Liver (tissue), 3 donors: ENCODE data around the gene NBAS.

Experiments
- ATF3 ChIP-seq: IDR thresholded peaks from 2 replicates; pipeline ENCODE4 v1.6.1; 2016; ENCODE audit warnings: antibody characterized with exemption
- CTCF ChIP-seq: fragments of 150-350 bp; IDR thresholded peaks from 2 replicates; pipeline ENCODE4 v1.5.1; 2017; ENCODE audit warnings: improper control_type of control experiment, low read depth, low read length; ENCODE audit not compliant: missing input control
- EGR1 ChIP-seq, 2 donors: IDR thresholded peaks; 2 replicates each; pipeline ENCODE4 v1.6.1; 2016 to 2018; ENCODE audit warnings: antibody characterized with exemption in 2 of 2, low read depth in 2 of 2
- GABPA ChIP-seq, 2 donors: IDR thresholded peaks in 1 of 2; conservative IDR thresholded peaks in 1 of 2; 2 replicates each; pipeline ENCODE4 v1.6.1; 2016; ENCODE audit warnings: antibody characterized with exemption in 2 of 2, mild to moderate bottlenecking in 1 of 2, moderate library complexity in 1 of 2
- JUND ChIP-seq, 2 donors: IDR thresholded peaks; 2 replicates each; pipeline ENCODE4 v1.6.1; 2016; ENCODE audit warnings: antibody characterized with exemption in 2 of 2
- RAD21 ChIP-seq, 2 donors: IDR thresholded peaks; 2 replicates each; pipeline ENCODE4 v1.6.1; 2016; ENCODE audit warnings: antibody characterized with exemption in 2 of 2, mild to moderate bottlenecking in 2 of 2
- RXRA ChIP-seq, 2 donors: IDR thresholded peaks; 2 replicates each; pipeline ENCODE4 v1.6.1; 2017 to 2018; ENCODE audit warnings: antibody characterized with exemption in 2 of 2, mild to moderate bottlenecking in 1 of 2
- TAF1 ChIP-seq: conservative IDR thresholded peaks from 2 replicates; pipeline ENCODE4 v1.6.1; 2016; ENCODE audit warnings: antibody characterized with exemption, mild to moderate bottlenecking
- YY1 ChIP-seq: IDR thresholded peaks from 2 replicates; pipeline ENCODE4 v1.6.1; 2016; ENCODE audit warnings: antibody characterized with exemption, mild to moderate bottlenecking
- TF ChIP-seq, protein P1 (sequence below): IDR thresholded peaks from 2 replicates; pipeline ENCODE4 v1.6.1; 2016; ENCODE audit warnings: antibody characterized with exemption
- TF ChIP-seq, protein P2 (sequence below): IDR thresholded peaks from 2 replicates; pipeline ENCODE4 v1.6.1; 2016; ENCODE audit warnings: antibody characterized with exemption, mild to moderate bottlenecking
- donor health status: healthy.
- donor health status: healthy.

- TF ChIP-seq EGR1 (IDR thresholded peaks at IDR 0.05; ENCODE audit: low read depth in 2 of 2) = no peak
- no peak for TF ChIP-seq CTCF
- no peak for TF ChIP-seq RAD21 (IDR thresholded peaks at IDR 0.05)
- TF ChIP-seq, protein P1, sequence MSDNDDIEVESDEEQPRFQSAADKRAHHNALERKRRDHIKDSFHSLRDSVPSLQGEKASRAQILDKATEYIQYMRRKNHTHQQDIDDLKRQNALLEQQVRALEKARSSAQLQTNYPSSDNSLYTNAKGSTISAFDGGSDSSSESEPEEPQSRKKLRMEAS = no peak
- TF ChIP-seq GABPA (IDR thresholded peaks at IDR 0.05 in 1 of 2, conservative IDR thresholded peaks at IDR 0.05 in 1 of 2) = no peak
- no peak for TF ChIP-seq TAF1
- TF ChIP-seq, protein P2, sequence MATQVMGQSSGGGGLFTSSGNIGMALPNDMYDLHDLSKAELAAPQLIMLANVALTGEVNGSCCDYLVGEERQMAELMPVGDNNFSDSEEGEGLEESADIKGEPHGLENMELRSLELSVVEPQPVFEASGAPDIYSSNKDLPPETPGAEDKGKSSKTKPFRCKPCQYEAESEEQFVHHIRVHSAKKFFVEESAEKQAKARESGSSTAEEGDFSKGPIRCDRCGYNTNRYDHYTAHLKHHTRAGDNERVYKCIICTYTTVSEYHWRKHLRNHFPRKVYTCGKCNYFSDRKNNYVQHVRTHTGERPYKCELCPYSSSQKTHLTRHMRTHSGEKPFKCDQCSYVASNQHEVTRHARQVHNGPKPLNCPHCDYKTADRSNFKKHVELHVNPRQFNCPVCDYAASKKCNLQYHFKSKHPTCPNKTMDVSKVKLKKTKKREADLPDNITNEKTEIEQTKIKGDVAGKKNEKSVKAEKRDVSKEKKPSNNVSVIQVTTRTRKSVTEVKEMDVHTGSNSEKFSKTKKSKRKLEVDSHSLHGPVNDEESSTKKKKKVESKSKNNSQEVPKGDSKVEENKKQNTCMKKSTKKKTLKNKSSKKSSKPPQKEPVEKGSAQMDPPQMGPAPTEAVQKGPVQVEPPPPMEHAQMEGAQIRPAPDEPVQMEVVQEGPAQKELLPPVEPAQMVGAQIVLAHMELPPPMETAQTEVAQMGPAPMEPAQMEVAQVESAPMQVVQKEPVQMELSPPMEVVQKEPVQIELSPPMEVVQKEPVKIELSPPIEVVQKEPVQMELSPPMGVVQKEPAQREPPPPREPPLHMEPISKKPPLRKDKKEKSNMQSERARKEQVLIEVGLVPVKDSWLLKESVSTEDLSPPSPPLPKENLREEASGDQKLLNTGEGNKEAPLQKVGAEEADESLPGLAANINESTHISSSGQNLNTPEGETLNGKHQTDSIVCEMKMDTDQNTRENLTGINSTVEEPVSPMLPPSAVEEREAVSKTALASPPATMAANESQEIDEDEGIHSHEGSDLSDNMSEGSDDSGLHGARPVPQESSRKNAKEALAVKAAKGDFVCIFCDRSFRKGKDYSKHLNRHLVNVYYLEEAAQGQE = no peak
- TF ChIP-seq ATF3 = no peak
- no peak for TF ChIP-seq RXRA (IDR thresholded peaks at IDR 0.05)
- no peak for TF ChIP-seq YY1
- no peak for TF ChIP-seq JUND (IDR thresholded peaks at IDR 0.05)
Observed at GRCh38 chr2:15511686-15512085, 49.4 kb downstream of the NBAS start.
